ENCODE data around the gene ANO10.
"Not testable (repeated sequence)": the region's sequence is repeated elsewhere in the genome, so short reads cannot be mapped to it uniquely, and the experiment has no call there.

Gene ANO10

GRCh38 chr3:43621656-43622432 is at the start of gene ANO10:
TSS of gene ANO10 (minus strand) at chr3:43622011. CDS start at chr3:43605852, 16,159 bp downstream.
- DNase-seq (ENCODE audit: low spot score) = peak; percentile 98

- DNase-seq (ENCODE audit: low spot score) = no peak
Observed at GRCh38 chr3:43670635-43671522, 49.1 kb upstream of the ANO10 start.

- DNase-seq (ENCODE audit: low spot score) = not testable (repeated sequence)
Observed at GRCh38 chr3:43665011-43665410, 43.2 kb upstream of the ANO10 start.

- not testable (repeated sequence) for DNase-seq (ENCODE audit: low spot score)
Observed at GRCh38 chr3:43661376-43661775, 39.6 kb upstream of the ANO10 start.

GRCh38 chr3:43659250-43659880 is 37.6 kb upstream of the ANO10 start:
- DNase-seq (ENCODE audit: low spot score) = no peak

GRCh38 chr3:43656390-43656789 is 34.6 kb upstream of the ANO10 start:
- DNase-seq (ENCODE audit: low spot score) = not testable (repeated sequence)

- no peak for DNase-seq (ENCODE audit: low spot score)
Observed at GRCh38 chr3:43650345-43650744, 28.5 kb upstream of the ANO10 start.

- no peak for DNase-seq (ENCODE audit: low spot score)
Observed at GRCh38 chr3:43649365-43649968, 27.7 kb upstream of the ANO10 start.

- no peak for DNase-seq (ENCODE audit: low spot score)
Observed at GRCh38 chr3:43648957-43649356, 27.1 kb upstream of the ANO10 start.

- no peak for DNase-seq (ENCODE audit: low spot score)
Observed at GRCh38 chr3:43647331-43648166, 25.7 kb upstream of the ANO10 start.

GRCh38 chr3:43644443-43644842 is 22.6 kb upstream of the ANO10 start:
- no peak for DNase-seq (ENCODE audit: low spot score)

GRCh38 chr3:43641306-43642114 is 19.7 kb upstream of the ANO10 start:
- DNase-seq (ENCODE audit: low spot score) = no peak

- no peak for DNase-seq (ENCODE audit: low spot score)
Observed at GRCh38 chr3:43640681-43641080, 18.9 kb upstream of the ANO10 start.

- DNase-seq (ENCODE audit: low spot score) = no peak
Observed at GRCh38 chr3:43638594-43639447, 17.0 kb upstream of the ANO10 start.

GRCh38 chr3:43637702-43638101 is 15.9 kb upstream of the ANO10 start:
- no peak for DNase-seq (ENCODE audit: low spot score)

GRCh38 chr3:43632986-43633385 is 11.2 kb upstream of the ANO10 start:
- no peak for DNase-seq (ENCODE audit: low spot score)

- no peak for DNase-seq (ENCODE audit: low spot score)
Observed at GRCh38 chr3:43632269-43632733, 10.5 kb upstream of the ANO10 start.

GRCh38 chr3:43629741-43630140 is 7.9 kb upstream of the ANO10 start:
- DNase-seq (ENCODE audit: low spot score) = no peak

- no peak for DNase-seq (ENCODE audit: low spot score)
Observed at GRCh38 chr3:43629257-43629656, 7.4 kb upstream of the ANO10 start.

Data from globus pallidus (tissue), 1 donor.